T-helper 2 cell treated with Interferon-gamma antibody and Interleukin-4, amounts not matched to agents 100 ng/mL and 5 ng/mL, for 36 hours (primary cell): ENCODE data around the gene YWHAH. TPM values are rescaled to one million over a fixed set of nuclear protein-coding genes. Genes with fewer than 3 reads are reported as not detected.

Source experiments
- intact Hi-C: fragments of 100-400 bp; cut with micrococcal nuclease; formaldehyde crosslinking; loops from one replicate; pipeline ENCODE4 v1.15.1; 2023
- total RNA-seq: library from RNA; stranded (reverse); gene quantifications from 2 replicates; pipeline ENCODE4 v1.2.3, GENCODE V29; 2022

The YWHAH gene
- 178 and 186 TPM in 2 replicates for total RNA-seq

GRCh38 chr22:31943978-31944699, at the start of gene YWHAH:
TSS of gene YWHAH (plus strand) at chr22:31944535. CDS start at chr22:31944734, 199 bp downstream.
- intact Hi-C loops = loop anchor here (1.0 to 2.0 kb wide), 5 partner anchors 27 to 530 kb away; partner anchors contain the start of genes FBXO7, PISD, PRR14L and SFI1

DNA sequence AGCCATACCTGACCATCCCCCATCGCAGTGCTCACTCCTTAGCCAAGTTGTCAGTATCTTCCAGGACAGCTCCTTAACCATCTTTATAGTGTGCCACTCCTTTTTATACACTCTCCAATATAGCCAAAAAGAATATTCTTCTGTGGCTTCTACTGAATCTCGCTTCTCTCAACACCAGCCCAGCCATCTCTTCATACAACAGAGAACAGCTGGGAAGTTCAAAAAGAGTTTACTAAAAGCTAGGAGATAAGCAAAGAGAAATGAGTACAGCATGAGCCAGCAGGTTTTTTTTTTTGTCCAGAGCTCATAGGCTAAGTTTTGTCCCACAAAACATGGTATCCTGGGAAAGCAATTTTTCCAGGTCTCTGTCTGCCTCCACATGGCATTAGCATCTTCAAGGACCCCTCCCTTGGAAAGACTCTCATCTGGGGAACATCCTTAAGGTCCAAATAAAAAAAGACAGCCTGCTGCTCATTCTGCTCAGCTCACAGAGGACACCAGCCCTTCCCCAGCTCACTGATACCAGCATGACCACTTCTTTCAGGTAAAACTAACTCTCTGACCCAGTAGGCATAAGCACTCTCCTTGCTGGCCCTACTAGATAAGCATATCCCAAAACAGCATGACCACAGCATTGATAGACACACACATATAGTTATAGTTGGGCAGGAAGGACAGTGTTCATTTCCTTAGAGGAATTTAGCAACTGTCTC, 48.8 kb upstream of the YWHAH start:
- intact Hi-C loops = no loop called here

GRCh38 chr22:31896472-31896871, 47.9 kb upstream of the YWHAH start:
- intact Hi-C loops = no loop called here

GRCh38 chr22:31897842-31898805, 46.2 kb upstream of the YWHAH start:
- intact Hi-C loops = no loop called here

GRCh38 chr22:31898926-31899325, 45.4 kb upstream of the YWHAH start:
- intact Hi-C loops = no loop called here

DNA sequence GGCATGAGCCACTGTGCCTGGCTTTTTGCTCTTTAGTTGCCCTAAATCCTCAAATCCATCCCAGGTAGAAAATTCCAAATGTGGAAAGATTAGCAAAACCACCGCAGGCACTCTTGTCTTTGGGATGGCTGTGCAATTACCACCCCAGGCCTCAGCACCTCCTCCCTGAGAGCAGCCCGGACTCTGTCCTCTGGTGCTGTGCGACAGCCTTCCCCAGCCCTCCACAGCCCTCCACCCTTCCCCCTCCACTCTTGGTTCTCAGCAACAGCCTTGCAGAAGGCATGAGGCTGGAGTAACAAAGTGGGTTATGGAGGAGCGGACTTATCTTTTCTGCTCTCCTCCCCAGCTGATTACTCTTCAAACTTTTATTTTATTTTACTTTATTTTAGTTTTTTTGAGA, 44.7 kb upstream of the YWHAH start:
- intact Hi-C loops = no loop called here

- intact Hi-C loops = no loop called here
These were observed 42.8 kb upstream of the YWHAH start for GRCh38 chr22:31901388-31902137.

DNA sequence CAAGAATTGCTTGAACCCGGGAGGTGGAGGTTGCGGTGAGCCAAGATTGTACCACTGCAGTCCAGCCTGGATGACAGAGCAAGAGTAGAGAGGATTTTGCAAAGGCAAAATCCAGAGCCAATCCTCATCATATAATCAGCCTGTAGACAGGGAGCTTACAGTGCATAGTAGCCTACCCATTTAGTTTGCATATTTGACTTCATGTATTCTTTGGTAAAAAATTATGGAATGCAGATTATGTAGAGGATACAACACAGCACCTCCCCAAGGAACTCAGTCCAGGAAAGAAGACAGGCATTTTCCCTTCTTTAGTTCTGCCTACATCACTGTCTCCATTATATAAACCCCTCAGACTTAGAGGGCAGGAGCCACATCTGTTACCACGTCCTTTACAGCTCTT, 39.7 kb upstream of the YWHAH start:
- intact Hi-C loops = no loop called here

DNA sequence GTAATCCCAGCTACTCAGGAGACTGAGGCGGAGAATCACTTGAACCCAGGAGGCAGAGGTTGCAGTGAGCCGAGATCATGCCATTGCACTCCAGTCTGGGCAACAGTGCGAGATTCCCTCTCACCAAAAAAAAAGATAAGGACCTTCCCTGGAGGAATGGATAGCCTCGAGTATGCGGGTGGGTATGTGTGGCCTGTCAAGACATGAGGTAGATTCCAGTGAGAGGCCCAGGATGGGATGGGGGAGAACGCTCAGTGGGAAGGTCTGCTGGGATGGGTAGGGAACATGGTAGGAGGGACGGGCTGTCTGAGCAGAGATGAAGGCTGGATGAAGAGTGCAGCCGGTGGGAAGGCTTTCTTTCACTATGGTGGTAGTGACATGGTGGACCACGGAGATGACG, 39.0 kb upstream of the YWHAH start:
- intact Hi-C loops = no loop called here

DNA sequence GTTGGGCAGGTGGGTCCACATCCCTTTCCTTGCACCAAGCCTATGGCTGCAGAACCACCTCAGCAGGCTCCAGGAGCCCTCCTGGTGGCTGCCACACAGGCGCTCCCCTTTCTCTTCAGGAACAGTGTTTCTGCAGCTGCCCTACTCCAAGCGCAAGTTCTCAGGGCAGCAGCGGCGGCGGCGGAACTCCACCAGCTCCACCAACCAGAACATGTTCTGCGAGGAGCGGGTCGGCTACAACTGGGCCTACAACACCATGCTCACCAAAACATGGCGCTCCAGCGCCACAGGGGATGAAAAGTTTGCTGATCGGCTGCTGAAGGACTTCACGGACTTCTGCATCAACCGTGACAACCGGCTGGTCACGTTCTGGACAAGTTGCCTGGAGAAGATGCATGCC, 38.2 kb upstream of the YWHAH start:
- intact Hi-C loops = no loop called here

- intact Hi-C loops = no loop called here
These were observed 37.8 kb upstream of the YWHAH start for GRCh38 chr22:31906569-31906968.

- intact Hi-C loops = no loop called here
These were observed 34.4 kb upstream of the YWHAH start for GRCh38 chr22:31909977-31910376.

DNA sequence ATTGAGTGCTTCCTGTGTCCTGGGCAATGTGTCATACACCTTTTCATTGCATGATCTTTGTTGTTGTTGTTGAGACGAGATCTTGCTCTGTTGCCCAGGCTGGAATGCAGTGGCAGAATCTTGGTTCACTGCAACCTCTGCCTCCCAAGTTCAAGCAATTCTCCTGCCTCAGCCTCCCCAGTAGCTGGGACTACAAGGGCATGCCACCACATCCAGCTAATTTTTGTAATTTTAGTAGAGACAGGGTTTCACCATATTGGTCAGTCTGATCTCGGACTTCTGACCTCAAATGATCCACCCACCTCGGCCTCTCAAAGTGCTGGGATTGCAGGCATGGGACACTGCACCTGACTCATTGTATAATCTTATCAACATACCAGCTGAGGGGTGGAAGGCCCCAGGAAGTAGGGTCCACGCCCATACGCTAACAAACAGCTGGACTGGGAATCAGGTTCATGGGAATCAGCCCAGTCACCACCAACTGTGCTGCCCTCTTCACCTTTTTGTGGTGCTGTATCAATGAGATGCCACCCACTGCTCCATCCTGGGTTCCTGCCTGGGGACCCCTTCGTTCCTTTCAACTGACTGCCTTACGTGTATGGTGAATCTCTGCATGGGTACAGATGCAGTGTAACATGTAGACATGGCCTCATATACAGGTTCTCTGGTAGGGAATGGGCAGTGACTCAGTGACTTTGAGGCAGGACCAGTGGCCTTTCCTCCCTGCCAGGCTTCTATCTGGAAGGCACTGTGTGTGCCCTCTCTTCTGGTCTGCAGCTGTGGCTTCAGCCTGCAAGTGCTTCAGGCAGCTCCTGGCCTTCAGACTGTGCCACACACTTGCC, 32.5 kb upstream of the YWHAH start:
- intact Hi-C loops = no loop called here

GRCh38 chr22:31912407-31912743, 32.0 kb upstream of the YWHAH start:
- intact Hi-C loops = no loop called here

DNA sequence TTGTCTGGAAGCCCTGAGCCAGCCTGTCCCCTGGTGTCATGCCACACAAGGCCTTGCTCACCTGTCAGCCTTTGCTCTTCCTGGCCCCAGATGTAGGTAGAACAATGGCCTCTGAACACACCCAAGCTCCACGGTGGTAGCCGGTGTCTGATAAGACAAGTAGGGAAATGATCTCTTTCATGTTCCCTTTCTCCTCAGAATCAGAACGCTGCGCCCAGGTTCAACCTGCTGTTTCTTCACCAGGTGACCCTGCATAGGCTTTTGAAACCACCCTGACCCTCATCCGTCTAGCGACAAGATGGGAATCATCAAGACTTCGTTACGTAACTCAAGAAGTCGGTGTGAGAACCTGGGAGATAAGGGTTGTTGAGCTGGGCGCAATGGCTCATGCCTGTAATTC, 28.7 kb upstream of the YWHAH start:
- intact Hi-C loops = no loop called here

DNA sequence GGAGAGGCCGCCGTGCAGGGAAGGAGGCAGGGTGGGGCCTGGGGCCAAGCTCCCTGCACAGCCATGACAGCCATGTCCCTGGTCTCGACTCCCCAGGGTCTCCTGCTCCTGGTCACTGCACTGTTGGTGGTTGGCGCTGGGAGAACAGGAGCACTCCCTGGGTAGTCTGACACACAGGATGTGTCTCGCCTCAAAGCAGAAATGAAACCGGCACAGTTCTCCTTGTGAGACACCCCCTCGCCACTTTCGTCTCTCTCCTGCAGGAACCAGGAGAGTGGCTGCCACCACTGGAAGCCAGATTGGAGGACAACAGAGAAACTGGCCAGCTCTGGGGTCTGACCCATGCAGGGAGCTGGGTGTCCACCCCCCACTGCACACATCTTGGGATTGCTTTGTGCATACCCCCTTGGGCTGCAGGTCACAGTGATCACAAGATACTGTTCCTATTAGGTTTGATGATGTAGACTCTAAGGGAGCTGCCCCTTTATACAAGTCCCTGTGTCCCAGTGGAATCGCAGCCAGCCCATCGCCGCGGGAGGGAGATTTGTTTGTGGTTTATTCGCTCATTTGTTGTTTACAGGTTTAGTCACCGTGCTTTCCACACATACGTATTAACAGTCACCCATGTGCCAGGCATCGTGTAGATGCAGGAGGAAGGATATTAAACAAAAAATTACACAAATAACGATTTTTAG, 27.0 kb upstream of the YWHAH start:
- intact Hi-C loops = no loop called here

- intact Hi-C loops = no loop called here
These were observed 24.6 kb upstream of the YWHAH start for GRCh38 chr22:31919730-31920129.

DNA sequence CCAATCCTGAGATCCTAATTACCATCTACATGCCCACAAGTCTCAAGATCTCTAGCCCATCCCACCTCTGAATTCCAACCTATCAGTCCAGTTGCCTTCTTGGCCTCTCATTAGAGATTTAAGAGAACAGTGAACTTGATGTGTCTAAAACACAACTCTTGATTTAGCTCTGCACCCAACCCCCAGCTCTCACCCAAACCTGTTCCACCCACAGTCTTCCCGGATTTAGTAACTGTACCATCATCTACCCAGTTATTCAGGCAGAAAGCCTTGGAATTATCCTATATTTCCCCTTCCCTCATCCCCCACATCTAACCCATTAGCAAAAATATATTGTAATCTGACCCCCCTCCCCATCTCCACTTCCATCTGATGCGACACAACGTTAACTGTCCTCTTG, 24.0 kb upstream of the YWHAH start:
- intact Hi-C loops = no loop called here

GRCh38 chr22:31921106-31921505, 23.2 kb upstream of the YWHAH start:
- intact Hi-C loops = no loop called here

DNA sequence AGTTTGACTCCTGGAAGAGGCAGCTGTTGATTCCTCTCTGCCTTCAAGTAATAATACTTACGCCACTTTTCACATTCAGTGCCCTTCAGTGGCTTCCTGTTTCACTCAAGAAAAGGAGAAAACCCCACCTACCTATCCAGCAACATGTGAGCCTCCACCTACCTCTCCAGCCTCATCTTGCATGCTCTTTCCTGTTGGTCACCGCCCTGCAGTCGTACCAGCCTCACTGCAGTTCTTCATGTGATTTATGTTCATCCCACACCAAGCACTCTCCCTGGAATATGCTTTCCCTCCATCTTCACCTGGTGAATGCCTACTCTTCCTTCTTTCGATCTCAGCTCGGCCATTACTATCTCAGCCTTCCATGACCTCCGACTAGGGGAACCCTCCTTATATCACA, 21.8 kb upstream of the YWHAH start:
- intact Hi-C loops = no loop called here
